Measurements from ENCODE around the gene LPAR1.

DNA sequence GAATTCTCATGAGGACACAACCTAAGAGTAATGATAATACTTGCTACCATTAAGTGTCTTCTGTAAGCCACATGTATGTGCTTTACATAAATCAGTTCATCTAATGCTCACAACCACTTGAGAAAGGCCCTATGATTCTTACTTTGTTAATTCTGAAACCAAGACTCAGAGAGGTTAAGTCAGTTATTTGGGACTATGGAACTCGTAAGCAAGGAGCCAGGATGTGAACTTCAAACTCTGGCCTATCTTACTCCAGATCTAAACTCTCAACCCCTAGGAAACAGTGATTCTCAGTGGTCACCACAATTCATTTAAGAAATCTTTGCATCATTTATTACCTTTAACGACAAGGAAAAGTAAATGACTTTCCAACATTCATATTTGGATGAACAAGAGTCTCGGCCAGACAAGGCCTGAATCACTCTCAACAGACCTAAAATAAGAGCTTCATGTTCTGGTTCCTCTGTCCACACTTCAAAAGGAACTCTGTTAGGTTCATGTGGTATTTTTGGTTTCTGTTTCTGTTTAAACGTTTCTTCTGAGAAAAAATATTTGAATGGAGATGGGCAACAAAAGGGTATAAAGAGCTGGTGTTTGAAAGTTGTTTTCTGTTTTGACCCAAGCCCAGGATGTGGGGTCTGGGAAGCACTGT is 104.8 kb downstream of the LPAR1 start:
- TF ChIP-seq, protein P1, sequence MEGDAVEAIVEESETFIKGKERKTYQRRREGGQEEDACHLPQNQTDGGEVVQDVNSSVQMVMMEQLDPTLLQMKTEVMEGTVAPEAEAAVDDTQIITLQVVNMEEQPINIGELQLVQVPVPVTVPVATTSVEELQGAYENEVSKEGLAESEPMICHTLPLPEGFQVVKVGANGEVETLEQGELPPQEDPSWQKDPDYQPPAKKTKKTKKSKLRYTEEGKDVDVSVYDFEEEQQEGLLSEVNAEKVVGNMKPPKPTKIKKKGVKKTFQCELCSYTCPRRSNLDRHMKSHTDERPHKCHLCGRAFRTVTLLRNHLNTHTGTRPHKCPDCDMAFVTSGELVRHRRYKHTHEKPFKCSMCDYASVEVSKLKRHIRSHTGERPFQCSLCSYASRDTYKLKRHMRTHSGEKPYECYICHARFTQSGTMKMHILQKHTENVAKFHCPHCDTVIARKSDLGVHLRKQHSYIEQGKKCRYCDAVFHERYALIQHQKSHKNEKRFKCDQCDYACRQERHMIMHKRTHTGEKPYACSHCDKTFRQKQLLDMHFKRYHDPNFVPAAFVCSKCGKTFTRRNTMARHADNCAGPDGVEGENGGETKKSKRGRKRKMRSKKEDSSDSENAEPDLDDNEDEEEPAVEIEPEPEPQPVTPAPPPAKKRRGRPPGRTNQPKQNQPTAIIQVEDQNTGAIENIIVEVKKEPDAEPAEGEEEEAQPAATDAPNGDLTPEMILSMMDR (IDR thresholded peaks at IDR 0.05): no peak
- TF ChIP-seq POLR2A (IDR thresholded peaks at IDR 0.05): no peak

Measured in heart left ventricle (tissue), 13 donors.